NCI-H187 (cell line): ENCODE measurements around the gene TK2.

Experiments used
- DNase-seq, 2 experiments: peaks; one replicate each; lab custom pipeline; 2025; lab: John Stamatoyannopoulos, UW

The TK2 gene

DNA sequence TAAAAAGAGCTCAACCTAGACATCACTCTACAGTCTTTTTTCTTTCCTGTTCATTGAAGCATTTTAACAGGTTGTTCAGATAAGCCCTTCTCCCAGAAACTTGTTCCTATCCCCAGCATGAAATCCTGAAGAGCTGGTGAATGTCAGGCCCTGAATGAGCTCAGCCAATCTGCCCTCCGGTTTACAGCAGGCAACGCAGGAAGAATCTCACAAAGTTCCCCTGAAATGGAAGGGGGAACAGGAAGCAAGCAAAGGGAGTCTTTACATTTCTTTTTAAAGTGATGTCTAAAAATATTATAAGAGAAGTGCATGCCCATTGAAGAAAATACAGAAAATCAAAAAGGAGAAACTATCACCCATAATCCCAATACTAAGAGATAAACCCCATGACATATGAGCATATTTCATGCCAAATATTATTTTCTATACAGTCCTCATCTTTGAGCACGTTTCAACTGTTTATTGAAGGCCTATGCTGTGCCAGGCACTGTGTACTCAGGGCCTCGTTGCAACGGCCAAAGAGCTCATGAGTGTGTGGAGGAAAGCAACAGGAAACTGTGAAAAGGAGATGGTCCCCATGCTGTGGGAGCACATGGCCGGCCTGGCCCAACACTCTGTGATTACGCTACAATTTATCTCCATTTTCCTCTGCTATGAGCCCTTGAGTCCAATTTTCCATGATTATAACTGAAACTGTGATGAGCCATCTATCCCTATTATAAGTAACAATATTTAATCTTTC is 5.7 kb downstream of the TK2 start:
- no peak for DNase-seq

DNA sequence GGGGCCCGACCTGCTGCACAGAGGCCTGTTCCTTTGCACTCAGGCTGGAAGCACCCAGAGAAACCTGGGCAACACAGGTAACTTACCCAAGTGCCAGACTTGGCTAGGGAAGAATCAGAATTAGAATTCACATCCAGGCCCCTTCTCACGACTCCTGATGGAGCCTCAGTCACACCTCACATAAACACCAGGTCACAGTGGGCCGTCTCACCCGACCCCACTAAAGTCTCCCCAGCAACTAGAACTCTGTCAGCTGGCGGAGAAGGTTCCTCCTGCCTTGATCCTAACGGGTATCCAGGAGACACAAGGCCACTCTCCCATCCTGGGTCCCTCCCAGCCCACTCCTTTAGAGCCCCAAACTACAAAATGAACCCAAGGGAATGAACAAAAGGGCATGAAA is 6.4 kb downstream of the TK2 start:
- no peak for DNase-seq

DNA sequence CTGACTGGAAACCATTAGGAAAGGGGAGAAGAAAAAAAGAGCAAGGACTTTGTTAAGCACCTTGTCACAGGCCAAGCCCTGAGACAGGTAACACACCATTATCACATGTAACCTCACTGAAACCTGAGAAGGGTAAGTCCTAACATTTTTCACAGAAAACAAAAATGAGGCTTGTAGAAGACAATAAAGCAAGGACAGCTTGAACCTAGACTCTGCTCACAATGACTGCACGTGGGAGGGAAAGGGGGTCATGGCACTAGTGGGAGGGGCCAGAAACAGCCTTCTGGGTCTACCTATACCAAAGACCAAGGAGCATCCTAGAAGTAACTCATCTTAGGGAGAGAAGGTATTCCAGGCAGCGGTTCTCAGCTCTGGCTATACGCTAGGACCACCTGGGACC is 7.5 kb downstream of the TK2 start:
- DNase-seq, result no peak

DNA sequence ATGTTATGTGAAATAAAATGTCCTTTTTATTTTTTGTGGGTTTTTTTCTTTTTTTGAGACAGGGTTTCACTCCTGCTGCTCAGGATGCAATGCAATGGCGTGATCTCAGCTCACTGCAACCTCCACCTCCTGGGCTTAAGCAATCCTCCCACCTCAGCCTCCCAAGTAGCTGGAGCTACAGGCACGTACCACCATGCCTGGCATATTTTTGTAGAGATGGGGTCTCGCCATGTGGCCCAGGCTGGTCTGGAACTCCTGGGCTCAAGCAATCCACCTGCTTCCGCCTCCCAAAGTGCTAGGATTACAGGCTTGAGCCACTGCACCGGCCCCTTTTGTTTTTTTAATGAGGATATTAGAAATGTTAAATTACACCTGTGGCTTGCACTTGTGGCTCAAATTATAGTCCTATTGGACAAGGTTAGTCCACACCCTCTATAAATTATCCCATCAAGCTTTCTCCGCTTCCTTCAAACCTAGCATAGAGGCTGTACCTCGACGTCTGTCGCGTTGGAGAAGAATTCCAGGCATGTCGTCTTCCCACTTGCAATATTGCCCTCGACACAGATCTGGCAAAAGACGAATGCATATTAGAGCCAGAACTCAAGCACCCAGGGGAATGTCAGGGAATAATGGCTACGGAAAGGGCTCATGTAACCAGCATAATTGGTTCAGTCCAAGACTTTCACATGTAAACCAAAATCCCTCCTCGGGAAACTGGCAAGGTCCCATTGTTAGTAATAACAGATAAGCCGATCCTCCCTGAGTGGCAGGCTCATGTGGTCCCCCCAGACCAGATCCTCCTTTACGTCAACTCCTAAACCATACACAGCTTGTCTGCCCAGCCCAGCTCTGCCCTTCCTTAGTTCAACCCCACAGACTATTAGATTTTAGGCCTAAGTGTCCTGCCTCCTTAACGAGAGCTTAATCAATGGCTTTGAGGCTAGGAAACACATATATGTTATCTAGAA is 8.2 kb downstream of the TK2 start:
- no peak for DNase-seq

DNA sequence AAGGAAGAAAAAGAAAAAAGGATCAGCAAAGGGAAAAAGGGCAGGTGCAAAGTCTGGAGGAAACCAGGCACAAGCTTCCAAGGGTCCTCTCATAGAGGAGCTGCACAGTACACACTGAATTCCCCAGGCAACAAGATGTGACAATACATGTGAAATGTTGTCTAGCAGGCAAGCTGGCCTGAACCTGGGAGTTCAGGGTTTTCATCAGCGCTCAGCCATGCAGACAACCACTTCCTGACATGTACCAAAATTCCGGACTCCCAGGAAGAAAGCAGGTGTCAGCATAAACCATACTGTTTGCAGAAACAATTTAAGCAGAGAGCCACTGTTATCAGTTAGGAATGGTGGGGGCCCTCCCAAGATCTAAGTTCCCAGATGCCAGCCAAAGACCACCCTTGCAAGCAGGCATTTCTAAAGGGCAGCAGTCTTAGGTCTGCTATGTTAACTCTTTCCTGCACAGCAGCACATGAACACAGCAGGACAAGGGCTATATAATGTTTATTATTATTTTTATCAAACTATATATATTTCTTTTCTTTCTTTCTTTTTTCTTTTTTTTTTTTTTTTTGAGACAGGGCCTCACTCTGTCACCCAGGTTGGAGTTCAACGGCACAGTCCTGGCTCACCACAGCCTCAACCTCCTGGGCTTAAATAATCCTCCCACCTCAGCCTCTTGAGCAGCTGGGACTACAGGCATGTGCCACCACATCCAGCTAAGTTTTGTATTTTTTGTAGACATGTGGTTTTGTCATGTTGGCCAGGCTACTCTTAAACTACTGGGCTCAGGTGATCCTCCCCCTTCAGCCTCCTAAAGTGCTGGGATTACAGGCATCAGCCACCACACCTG is 10.1 kb downstream of the TK2 start:
- DNase-seq, result no peak

DNA sequence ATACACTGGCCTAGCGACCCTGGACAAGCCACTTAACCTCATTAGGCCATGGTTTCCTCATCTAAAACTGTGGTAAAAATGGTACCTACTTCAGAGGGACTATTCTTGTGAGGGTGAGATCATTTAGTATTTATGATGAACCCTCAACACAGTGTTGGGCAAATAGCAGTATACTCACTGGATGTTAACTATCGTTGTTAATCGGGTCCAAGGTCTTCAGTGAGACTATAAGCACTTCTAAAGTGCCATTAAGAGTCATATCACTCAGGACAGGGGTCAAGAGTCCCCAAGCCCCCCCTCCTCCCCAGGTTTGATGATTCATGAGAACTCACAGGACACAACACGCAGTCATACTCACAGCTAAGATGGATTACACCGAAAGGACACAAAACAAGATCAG is 11.0 kb downstream of the TK2 start:
- DNase-seq, result no peak

DNA sequence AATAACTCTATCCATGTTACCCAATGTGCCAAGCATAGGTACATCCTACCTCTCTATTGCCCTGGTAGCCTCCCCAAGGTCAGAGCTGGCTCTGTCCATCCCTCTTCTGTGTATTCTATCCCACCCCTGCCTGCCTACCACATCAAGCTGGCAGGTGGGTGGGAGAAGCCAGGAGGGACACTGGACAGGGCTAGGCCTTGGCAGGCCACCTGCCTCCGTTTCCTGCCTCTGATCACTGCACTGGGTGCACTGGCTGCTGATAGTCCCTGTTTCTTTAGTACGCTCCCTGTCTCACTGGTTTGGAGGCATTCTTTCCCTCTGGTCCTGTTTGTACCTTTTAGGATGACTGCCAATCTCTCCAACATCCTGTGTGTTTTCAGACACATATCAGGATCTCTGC is 12.7 kb downstream of the TK2 start:
- no peak for DNase-seq

DNA sequence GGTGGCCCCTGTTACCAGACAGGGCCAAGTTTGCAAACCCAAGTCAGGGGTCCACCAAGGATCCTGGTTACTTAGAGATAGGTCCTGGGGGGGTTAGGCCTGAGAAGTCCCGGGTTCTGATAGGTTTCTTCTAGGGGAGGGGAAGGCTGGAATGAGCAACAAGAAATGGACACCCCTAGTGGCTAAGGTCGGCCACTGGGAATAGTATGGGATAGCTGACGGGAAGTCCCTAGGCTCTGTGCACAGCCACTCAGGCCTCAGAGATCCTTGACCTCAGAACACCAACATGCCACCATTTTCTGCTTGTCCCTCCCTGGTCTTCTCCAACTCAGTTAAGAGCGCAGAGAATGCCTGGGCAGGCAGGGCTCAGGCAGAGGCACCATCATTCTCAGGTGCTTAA is 13.4 kb downstream of the TK2 start:
- no peak for DNase-seq

DNA sequence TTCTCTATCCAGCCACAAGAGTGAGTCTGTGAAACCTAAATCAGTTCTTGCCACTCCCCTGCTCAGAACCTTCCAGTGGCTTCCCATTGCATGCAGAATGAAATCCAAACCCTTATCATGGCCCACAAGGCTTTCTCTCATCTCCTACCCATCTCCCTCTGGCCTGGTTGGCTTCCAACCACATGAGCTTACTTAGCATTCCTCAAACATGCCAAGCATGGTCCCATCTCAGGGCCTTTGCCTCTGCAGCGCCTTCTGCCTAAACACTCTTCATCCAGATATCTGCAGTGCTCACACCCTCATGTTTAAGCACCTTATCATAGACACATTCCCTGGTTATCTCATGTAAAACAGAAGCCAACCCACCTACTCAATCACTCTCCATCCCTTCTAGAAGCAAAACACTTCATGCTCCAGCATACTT is 15.5 kb downstream of the TK2 start:
- no peak for DNase-seq

DNA sequence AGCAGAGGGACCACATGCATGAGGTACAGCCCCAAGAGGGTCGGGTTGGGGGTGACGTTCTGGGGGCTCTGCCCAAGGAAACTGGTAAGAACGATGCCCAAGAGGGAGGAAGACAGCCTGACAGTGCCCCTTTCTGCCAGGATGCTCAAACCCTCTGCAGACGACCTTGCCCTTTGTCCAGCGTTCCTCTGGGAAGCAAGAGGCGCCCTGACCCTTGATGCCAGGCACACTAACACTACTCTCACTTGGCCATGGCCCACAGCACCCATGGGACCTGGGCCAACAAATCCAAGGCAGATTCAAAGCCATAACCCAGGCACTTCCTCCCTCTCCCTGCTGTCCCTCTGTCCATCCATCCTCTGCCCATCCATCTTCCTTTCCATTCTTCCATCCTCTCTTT is 20.4 kb downstream of the TK2 start:
- no peak for DNase-seq

DNA sequence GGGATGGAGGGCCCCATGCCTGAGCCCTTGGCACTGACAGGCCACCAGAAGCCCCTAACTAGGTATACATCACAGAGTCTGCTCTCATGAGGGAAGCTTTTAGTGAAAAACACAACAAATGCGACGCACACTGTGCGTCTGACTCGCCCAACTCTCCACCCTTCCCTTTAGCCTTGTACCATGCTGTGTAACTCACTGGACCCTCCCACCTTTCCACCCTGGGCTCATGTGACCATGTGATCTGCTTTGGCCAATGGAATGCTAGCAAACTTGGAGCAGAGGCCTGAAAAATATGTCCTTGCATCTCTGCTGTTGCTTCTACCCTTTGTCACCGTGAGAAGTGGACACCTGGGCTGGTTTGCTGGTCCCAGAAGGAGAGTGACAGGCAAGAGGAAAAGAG is 21.6 kb downstream of the TK2 start:
- DNase-seq, result no peak

DNA sequence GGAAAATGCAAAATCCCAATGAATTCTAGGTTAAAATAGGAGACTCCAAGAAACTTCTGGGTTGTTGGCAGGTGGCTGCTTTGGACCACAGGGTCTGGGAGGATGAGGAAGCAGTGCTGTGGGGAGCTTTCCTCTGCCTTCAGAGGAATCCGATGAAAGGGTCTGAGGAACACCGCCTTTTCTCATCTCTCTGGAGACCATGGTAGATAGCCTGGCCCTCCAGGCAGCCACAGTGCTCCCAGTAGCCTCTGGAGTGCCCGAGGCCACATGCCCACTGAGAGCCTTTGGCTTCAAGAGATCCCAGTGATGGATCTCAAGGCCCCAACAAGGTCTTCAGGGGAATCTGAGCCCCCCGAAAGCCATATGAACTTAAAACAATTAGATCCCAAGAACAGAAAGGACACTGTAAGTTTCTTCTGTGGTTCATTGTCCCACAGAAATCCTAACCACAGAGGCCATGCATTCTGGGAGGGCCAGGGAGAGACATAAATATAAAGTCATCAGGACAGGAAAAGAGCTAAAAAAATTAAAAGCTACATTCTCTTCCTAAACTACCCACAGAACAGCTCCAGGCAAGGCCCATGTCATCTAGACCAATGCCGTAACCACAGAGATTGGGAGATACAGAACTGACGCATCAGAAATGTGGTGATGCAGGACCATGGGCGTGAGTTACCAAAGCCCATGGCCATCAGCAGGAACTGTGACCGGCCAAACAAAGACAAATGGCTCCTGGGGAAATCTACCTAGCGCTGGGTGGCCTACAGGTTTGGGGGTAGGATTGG is 24.3 kb downstream of the TK2 start:
- no peak for DNase-seq

DNA sequence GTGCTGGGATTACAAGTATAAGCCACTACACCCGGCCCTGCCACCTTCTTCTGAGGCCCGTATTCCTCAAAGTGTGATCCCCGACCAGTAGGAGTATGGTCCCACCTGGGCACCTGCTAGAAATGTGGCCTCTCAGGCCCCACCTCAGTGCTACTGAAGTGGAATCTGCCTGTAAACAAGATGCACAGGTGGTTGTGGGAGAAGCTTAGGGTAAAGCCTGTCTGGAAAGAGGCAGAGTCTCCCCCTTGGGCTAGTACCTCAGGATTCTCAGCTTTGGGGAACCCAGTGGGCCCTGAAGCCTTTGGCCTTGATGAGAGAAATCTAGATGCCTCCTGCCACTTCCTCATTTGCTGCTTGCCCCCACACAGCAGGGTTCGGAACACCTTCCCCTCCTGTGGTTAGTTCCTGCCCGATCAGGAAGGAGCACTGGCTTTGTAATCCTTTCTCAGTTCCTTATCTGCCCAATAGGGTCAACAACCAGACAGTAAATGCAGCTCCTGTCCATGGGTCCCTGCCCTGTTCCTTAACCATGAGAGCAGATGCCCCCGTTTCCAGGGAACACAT is 25.2 kb downstream of the TK2 start:
- DNase-seq, result no peak

DNA sequence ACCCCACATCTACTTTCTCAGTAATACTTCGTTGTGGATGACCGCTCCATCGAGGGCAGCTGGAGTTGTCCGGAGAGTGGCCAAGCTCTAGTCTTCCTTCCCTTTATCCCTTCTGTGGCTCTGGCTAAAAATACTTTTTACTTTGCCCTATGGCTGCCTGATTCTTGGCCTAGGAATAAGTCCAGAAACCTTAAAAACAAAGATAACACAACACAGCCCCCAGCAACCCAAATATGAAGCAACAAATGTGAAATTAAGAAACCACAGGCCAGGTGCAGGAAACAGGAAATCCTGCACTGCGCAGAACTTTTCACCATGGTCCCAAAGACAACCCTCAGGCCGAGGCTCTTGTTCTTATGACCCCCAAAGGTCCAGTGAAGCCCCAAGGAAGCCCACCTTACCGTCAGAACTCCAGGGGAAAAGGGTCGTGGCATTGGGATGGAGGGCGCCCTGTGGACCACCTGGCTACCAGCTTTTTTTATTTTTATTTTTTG is 26.0 kb downstream of the TK2 start:
- DNase-seq, result no peak

DNA sequence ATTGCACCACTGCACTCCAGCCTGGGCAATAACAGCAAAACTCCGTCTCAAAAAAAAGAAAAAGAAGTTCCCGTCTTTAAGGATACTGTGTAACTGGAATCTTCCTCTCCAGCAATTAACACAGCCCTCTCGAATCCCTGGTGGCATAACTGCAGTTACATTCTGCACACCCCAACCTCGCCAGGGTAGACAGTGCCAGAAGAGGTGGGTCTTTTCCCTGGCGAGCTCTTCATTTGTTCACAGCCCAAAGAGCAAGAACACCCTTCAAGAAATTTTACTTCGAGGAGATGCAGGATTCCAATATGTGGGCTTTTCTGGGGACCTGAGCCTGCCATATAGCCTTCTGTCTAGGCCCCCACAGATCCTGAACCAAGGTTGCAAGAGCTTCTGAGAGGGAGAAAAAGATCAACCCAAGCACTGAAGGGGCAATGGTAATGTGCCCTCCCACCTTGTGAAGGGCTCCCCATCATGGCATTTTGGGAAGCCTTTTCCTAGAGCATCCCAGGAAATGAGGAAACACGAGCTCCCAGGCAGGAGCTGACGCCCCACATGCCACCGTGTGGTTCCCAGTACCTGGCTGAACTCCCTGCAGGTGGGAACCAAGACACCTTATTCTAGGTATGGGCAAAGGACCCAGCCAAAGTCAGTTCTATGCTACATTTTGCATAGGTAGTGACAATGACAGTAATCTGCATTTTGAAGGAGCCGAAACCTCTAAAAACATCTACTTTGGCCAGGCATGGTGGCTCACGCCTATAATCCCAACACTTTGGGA is 26.9 kb downstream of the TK2 start:
- no peak for DNase-seq

DNA sequence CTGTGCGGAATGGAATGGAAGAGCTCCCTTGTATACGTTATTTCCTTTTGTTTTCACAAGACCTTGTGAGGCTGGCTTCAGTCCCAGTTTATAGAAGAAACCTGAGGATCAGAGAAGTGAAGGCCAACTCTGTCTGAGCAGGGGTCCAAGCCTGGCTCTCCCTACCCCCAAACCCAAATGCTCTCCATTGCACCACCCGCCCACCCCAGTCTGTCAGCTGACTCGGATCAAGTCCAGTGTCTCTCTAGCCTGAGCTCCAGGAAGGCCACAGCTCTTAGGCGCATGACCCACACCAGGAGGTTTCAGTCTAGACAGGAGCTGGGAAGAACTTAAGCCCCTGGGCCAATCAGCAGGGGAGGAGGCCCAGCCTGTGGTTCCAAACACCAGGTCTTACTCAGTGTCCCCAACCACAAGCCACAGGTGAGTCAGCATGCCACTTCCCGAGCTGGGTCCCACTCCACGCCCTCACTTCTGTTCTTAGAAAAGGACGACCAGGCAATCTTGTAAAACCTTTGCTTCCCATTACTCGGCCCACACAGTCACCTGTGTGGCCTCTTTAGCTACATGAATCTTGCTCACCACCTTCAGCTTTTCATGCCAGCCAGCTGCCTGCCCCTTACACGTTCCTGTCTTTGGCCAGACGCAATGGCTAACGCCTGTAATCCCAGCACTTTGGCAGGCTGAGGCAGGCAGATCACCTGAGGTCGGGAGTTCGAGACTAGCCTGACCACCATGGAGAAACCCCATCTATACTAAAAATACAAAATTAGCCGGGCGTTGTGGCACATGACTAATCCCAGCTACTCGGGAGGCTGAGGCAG is 27.8 kb downstream of the TK2 start:
- no peak for DNase-seq

DNA sequence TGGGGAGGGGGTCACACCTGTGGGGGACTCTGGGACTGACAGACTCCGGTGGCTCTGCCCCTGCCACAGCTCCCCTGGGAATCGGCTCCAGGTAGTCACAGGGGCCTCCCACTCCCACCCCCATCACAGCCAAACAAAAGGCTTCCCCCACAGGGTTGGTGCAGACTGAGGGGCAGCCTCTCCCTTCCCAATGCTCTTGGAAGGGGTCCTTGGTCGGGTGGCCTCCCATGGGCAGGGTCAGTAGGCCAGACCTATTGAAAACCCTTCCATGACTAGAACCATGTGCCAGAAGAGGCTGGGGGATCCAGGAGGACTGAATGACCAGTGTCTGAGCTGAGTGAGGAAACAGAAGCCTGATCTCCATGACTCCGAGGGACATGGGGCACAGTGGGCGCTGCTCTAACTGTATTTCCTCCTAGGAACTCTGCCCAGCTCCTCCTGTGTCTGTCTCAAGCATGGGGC is 28.6 kb downstream of the TK2 start:
- DNase-seq, result no peak

DNA sequence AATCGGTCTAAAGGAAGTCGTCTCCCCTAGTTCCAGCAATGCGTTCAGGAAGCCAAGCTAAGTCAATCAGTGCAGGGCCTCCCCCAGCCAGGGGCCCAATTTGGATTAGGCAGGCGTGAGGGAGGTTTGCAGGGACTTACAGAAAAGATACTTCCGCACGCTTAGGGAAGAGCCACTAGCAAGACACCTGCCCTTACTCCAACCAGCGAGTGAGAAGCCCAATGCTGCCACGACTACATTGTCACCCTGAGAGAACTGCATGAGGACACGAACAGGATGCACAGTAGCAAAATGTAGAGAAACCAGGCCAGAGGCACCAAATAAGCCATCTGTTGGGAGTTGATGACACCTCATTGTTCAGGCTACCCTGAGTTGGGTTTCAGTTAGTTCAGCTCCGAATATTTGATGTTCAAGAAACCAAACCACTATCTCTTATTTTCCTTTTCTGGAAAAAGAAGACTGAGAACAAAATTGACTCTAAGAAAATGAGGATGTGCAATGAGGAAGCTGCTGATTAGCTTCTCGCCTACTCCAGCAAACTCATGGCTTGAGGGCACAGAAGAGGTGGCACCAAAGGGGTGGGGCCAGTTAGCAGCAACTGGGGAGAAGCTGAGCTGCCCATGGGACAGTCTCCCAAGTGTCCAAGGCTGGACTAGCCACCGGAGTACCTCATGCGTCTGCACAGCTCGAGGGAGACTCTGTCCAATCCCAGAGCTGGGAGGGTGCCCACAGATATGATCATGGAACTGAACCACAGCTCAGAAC is 29.3 kb downstream of the TK2 start:
- no peak for DNase-seq
